SIG-M5 treated with dmso at 0.1 percent for 504 hours (cell line): ENCODE data around the gene ATP2A3.

ENCODE experiments used
- DNase-seq: peaks from one replicate; lab custom pipeline; 2025; ENCODE audit not compliant: unreplicated experiment; lab: John Stamatoyannopoulos, UW

The ATP2A3 gene

GRCh38 chr17:3893003-3893719, 71.1 kb downstream of the ATP2A3 start, which contains the start of gene CAMKK1:
Gene CAMKK1, minus strand, starts transcription at chr17:3893053. Its CDS starts 7,366 bp downstream, at chr17:3885687.
- peak; percentile 73 for DNase-seq

DNA sequence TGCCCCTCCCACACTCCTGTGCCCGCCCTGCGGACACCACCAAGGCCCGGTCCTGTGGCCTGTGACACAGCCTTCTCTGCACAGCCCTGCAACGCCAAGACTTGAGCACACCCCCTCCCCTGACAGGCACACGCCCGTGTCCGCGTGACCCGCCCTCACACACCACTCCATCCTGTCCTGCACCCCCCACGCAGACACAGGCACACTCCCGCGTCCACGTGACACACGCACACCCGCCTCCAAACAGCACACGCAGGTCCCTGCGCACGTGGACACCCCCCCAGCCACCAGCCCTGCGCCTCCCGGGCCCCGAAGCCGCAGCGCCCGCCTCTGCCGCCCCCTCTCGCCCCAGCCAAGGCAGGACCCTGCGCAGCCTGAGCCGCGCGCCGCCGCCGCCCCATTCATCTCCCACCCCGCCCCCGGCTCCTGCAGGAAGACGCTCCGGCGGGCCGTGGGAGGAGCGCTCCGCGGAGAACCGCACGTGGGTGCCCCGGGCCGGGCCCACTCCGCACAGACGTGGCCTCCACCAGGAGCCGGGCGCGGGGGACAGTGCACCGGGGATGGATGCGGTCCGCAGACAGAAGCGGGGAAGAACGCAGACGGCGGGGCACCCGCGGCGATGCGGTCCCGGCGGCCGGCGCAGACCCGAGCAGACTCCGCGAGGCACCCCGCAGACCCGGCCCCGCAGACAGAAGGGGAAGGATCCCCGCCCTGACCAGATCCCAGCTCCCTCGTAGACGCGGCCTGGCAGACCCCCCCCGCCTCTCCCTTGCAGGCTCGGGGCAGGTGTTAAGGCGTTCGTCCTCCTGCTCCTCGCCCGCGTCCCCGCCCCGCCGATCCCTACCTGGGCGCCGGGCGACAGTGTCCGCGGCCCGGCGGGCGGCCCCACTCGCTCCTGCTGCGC, 71.9 kb downstream of the ATP2A3 start:
- peak; percentile 40 for DNase-seq

GRCh38 chr17:3891626-3892094, 72.6 kb downstream of the ATP2A3 start:
- no peak for DNase-seq

DNA sequence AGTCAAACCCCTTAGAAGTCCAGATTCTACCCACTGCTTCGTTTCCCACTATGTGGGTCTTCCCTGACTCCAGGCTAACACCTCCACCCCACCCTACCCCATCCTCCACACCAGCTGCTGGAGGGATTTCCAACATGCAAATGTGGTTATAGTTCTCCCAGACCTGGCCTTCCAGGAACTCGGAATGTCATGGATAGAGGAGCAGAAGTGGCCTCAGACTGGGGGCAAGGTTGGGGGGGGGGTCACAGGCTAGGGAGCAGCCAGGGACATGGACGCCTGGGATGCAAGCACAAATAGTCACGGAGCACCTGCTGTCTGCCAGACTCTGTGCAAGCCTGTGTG, 73.4 kb downstream of the ATP2A3 start:
- DNase-seq, result no peak

DNA sequence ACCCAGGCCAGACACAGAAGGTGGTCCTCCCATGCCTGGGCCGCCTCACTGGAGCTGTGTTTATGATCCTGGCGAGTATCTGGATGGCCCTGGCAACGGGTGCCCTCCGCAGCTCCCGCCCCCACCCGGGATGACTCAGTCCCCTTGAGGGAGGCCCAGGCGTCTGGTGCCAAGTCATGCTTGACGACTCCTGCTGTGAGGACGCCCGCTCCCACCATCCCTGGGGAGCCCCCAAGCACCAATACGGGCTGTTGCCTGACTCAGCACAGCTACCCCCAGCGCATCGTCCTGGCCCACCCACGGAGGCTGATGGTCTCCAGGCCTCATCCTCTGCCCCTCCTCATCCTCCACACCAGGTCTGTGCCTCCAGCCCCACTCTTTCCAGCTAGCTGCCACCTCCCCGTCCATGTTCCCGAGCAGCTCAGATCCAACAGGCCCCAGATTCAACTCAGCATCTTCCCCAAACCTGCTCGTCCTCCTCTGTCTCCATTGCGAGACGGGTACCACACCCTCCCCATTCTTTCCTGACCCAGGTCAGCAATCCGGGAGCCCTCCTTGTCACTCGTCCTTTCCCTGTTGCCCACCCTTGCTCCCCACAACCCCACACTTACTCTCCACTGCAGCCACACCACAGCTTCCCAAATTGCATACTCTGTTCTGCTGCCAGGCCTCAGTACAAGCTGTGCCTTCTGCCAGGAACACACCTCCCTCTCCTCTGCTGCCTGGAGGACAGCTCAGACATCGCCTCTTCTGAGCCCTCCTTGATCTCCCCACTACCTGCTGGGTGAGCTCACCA, 74.0 kb downstream of the ATP2A3 start:
- no peak for DNase-seq

- DNase-seq, result no peak
Observed at GRCh38 chr17:3889325-3890012, 74.8 kb downstream of the ATP2A3 start.

GRCh38 chr17:3888343-3889171, 75.7 kb downstream of the ATP2A3 start:
- DNase-seq, result no peak

GRCh38 chr17:3887804-3888203, 76.4 kb downstream of the ATP2A3 start:
- no peak for DNase-seq

GRCh38 chr17:3887394-3887793, 76.8 kb downstream of the ATP2A3 start:
- DNase-seq, result no peak

- DNase-seq, result peak; percentile 20
Observed at GRCh38 chr17:3886776-3887175, 77.5 kb downstream of the ATP2A3 start.

DNA sequence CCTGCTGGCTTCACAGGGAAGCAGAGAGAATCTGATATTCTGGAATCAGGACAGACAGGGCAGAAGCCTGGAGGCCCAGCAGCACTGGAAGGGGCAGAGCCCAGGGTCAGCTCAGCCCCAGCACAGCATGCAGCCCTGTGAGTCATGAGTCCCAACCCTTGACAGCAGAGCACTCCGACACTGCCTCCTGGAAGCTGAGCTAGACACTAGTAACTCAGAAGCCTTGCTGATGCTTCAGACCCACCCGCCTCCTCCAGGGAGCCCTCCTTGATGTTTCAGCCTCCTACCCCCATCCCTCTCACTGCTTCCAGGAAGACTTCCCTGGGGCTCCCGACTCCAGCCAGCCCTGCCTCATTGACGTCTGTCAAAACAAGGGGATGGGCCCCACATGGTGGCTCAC, 78.3 kb downstream of the ATP2A3 start:
- DNase-seq, result no peak

- no peak for DNase-seq
Observed at GRCh38 chr17:3885271-3885670, 79.0 kb downstream of the ATP2A3 start.

GRCh38 chr17:3884188-3884587, 80.0 kb downstream of the ATP2A3 start:
- no peak for DNase-seq

DNA sequence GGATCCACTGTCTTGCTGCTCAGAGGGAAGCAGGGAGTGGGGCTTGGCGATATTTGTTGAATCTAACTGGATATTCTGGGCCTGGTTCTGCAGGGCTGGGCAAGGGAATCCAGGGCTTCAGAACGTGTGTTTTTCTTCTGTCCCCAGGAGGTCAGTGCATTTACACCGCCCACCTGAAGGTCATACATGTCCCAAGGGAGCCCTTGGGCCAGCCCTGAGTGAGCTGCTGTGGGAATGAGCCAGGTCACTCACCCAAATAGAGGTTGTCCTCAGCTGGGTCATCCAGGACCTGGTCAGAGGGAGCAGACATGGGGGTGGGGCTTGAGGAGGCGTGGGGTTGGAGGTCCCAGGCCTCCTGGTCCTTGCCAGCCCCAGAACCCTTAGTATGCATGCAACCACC, 82.0 kb downstream of the ATP2A3 start:
- DNase-seq, result no peak

DNA sequence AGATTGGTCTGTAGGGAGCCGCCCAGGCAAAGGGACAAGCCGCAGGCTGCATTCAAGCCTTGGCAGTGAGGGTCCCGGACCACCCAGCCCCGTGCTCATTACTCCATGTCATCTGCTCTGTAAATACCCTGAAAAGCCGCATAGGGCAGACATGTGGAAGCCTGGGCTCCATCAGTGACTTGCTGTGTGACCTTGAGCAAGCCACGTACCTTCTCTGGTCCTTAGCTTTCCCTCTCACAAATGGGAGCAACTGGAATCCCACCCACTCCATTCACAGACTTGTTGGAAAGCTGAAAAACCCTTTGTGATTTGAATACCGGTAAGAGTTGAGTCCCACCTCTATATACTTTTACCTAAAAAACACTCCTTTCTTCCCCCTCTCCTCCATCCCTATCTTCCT, 83.3 kb downstream of the ATP2A3 start:
- DNase-seq, result no peak

DNA sequence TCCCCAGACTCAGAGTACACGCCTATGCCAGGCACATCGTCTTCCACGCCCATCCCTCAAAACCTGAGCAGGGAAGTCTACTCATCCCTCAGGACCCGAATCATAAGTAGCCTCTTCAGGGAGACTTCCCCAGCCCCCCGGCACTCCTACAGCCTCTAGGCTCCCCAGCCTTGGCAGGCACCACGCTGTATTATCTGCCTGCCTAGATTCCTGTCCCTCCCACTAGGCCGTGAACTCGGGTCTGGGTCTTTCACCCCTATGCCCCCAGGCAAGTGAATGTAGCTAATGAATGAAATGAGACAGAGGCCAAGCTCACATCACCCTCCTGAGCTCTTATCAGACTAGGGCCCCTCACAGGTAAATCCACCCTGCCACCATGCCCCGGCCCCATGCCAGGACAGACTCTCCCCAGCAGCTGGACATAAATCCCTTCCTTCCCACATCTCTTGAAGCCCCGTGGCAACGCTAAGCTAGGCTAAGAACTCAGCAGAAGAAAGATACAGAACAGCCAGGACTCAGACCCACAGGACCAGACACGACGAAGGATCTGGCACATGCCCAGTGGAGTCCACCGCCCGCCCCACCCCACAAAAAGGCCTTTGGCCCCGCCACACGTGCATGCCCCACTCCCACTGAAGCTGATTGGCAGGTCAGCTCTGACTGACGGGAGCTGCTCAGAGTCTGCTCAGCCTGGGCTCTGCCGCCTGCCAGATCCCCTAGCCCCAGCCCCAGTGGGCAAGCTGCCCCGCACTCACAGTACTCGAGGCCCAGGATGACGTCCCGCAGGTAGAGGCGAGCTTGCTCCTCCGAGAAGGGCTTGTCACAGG, 84.4 kb downstream of the ATP2A3 start:
- DNase-seq, result no peak

- DNase-seq, result no peak
Observed at GRCh38 chr17:3879186-3879585, 85.1 kb downstream of the ATP2A3 start.

GRCh38 chr17:3877220-3877619, 87.0 kb downstream of the ATP2A3 start:
- no peak for DNase-seq

DNA sequence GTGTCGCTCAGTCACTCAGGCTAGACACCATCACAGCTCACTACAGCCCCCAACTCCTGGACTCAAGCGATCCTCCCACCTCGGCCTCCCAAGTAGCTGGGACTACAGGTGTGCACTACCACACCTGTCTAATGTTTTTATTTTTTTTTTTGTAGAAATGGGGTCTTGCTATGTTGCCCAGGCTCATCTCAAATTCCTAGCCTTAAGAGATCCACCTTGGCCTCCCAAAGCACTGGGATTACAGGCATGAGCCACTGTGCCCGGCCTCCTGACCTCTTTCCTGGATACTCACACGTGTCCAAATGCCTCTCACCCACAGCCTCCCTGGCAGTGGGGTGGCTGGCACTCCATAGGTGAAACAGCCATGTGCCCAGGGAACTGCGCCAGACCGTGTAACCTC, 88.9 kb downstream of the ATP2A3 start:
- DNase-seq, result no peak
